Sigmoid colon (tissue), 7 donors: Measurements from ENCODE around the gene CLCN5. TPM values are rescaled to one million over a fixed set of nuclear protein-coding genes. Genes with fewer than 3 reads are reported as not detected.
A peak's percentile ranks its signal among the peaks of the same experiment; 100 is the strongest.

ENCODE experiments used
- DNase-seq: peaks from one replicate; pipeline ENCODE4 v3.0.0-alpha.2; 2019
- H3K27ac ChIP-seq, 4 donors: fragments of 200-600 bp; sonication (generic); one replicate each; pipeline ENCODE4 v1.5.1; 2016 to 2019; ENCODE audit warnings: mild to moderate bottlenecking in 1 of 4
- H3K27me3 ChIP-seq, 3 donors: fragments of 200-600 bp; sonication (generic); one replicate each; pipeline ENCODE4 v1.5.1; 2019; ENCODE audit warnings: mild to moderate bottlenecking in 1 of 3
- H3K36me3 ChIP-seq, 4 donors: fragments of 200-600 bp; sonication (generic); one replicate each; pipeline ENCODE4 v1.5.1; 2016 to 2019
- H3K4me1 ChIP-seq, 4 donors: fragments of 200-600 bp; sonication (generic); one replicate each; pipeline ENCODE4 v1.5.1; 2017 to 2019
- H3K4me3 ChIP-seq, 4 donors: fragments of 200-600 bp; sonication (generic); one replicate each; pipeline ENCODE4 v1.5.1; 2017 to 2019; ENCODE audit warnings: mild to moderate bottlenecking in 2 of 4, moderate library complexity in 1 of 4
- H3K9me3 ChIP-seq, 4 donors: fragments of 200-600 bp in 3 of 4; sonication (generic) in 3 of 4; one replicate each; pipeline versions ENCODE4 v1.5.1 to v1.6.1; 2013 to 2019
- CTCF ChIP-seq, 4 experiments: fragments of 450-650 bp in 3 of 4; fragments of 200-600 bp in 1 of 4; IDR thresholded peaks; one replicate each; pipeline ENCODE4 v1.5.1; 2016 to 2019; ENCODE audit warnings: antibody characterized with exemption in 4 of 4, mild to moderate bottlenecking in 3 of 4, moderate library complexity in 2 of 4
- EP300 ChIP-seq, 4 donors: sonication (generic); formaldehyde crosslinking; IDR thresholded peaks; one replicate each; pipeline ENCODE4 v1.6.1; 2017; ENCODE audit warnings: antibody characterized with exemption in 4 of 4
- POLR2A ChIP-seq, 2 donors: fragments of 450-650 bp; IDR thresholded peaks; one replicate each; pipeline ENCODE4 v1.6.1; 2016; ENCODE audit warnings: antibody characterized with exemption in 2 of 2, mild to moderate bottlenecking in 2 of 2, moderate library complexity in 2 of 2
- POLR2AphosphoS5 ChIP-seq, 4 donors: sonication (generic); formaldehyde crosslinking; IDR thresholded peaks; one replicate each; pipeline ENCODE4 v1.6.1; 2017; ENCODE audit warnings: antibody characterized with exemption in 4 of 4
- whole genome bisulfite sequencing, 2 donors: extraction: QIAGEN DNeasy Blood & Tissue Kit; methylation state at CpG; one replicate each; pipeline ENCODE4 v1.1.7; 2013; 5-methylcytosine and 5-hydroxymethylcytosine counted together
- intact Hi-C: fragments of 100-400 bp; cut with DNase I; formaldehyde crosslinking; loops from one replicate; pipeline ENCODE4 v1.15.1; 2023
- polyA plus RNA-seq, 3 donors: library from polyadenylated mRNA; stranded (reverse); fragments of 200-250 nt; gene quantifications; one replicate each; pipeline ENCODE4 v1.2.3, GENCODE V29; 2013
- total RNA-seq, 4 donors: library from RNA; depleted of rRNA; stranded (reverse); fragments of >200 nt; gene quantifications; one replicate each; pipeline ENCODE4 v1.1.0, GENCODE V29; 2016
- donor health status: healthy with polysubstance abuse.
- donor health status: Bipolar disorder and iron deficiency.
- donor health status: healthy.

The CLCN5 gene
- total and polyA plus RNA-seq, 7 donors, result under 0.01 to 3.0 (median 1.8) TPM

- Histone ChIP-seq H3K27me3 (no peaks in the 10 kb centered on the region), H3K27ac (peak within 1 kb of the TSS; percentile 86 to 87 (median 86)), H3K9me3 (no peaks in the 10 kb centered on the region), H3K4me3 (peak within 1 kb of the TSS; percentile 52 to 67 (median 63)), H3K36me3 (no peaks in the 10 kb centered on the region), H3K4me1 (peaks cover 0 to 27% (median 20%) of the 10 kb centered on the region in 4 donors)
- DNase-seq, result peak; percentile 90
- intact Hi-C loops, result loop anchor here (2.0 to 10.0 kb wide), 2 partner anchors 44 to 594 kb away; partner anchors contain the start of gene CLCN5
- WGBS, 2 donors, result 1% methylated on average over 60 of the region's 60 CpGs
- TF ChIP-seq CTCF (IDR thresholded peaks at IDR 0.05), result peak; percentile 25 to 53 (median 40)
- peak; percentile 10 to 53 (median 23) for TF ChIP-seq POLR2AphosphoS5 (IDR thresholded peaks at IDR 0.05)
- TF ChIP-seq POLR2A (IDR thresholded peaks at IDR 0.05), result peak; percentile 5 to 35
- no peak for TF ChIP-seq EP300 (IDR thresholded peaks at IDR 0.05)
Observed at GRCh38 chrX:49878834-49879655, 43.4 kb upstream of the CLCN5 start, which contains the start of gene USP27X. Gene USP27X, plus strand, starts transcription at chrX:49879484. Its CDS starts 824 bp downstream, at chrX:49880308.

DNA sequence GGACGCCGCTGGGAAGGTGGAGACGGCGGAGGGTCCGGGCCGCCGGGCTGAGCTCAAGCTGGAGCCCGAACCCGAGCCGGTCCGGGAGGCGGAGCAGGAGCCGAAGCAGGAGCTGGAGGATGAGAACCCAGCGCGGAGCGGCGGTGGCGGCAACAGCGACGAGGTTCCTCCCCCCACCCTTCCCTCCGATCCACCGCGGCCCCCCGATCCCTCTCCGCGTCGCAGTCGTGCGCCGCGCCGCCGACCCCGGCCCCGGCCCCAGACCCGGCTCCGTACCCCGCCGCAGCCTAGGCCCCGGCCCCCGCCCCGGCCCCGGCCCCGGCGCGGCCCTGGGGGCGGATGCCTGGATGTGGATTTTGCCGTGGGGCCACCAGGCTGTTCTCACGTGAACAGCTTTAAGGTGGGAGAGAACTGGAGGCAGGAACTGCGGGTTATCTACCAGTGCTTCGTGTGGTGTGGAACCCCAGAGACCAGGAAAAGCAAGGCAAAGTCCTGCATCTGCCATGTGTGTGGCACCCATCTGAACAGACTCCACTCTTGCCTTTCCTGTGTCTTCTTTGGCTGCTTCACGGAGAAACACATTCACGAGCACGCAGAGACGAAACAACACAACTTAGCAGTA, 42.6 kb upstream of the CLCN5 start:
- TF ChIP-seq EP300 (IDR thresholded peaks at IDR 0.05) (no peak), POLR2A (IDR thresholded peaks at IDR 0.05) (no peak), POLR2AphosphoS5 (IDR thresholded peaks at IDR 0.05) (no peak), CTCF (IDR thresholded peaks at IDR 0.05) (no peak)
- no peak for DNase-seq
- no peaks in the 10 kb centered on the region for H3K36me3 ChIP-seq
- H3K4me3 ChIP-seq, result peak overlapping the region; percentile 52 to 67 (median 63)
- intact Hi-C loops, result loop anchor here (2.0 to 10.0 kb wide), 2 partner anchors 43 to 595 kb away; partner anchors contain the start of gene CLCN5
- H3K9me3 ChIP-seq, result no peaks in the 10 kb centered on the region
- H3K4me1 ChIP-seq, result peaks cover 0 to 27% (median 20%) of the 10 kb centered on the region in 4 donors
- peak overlapping the region; percentile 86 to 87 (median 86) for H3K27ac ChIP-seq
- no peaks in the 10 kb centered on the region for H3K27me3 ChIP-seq
- WGBS, 2 donors, result 2 to 3% methylated on average over 55 of the region's 55 CpGs

- no peak for DNase-seq
- intact Hi-C loops, result no loop called here
- Histone ChIP-seq H3K4me3 (no peak overlapping the region), H3K4me1 (peaks cover 0 to 27% (median 20%) of the 10 kb centered on the region in 4 donors), H3K36me3 (no peaks in the 10 kb centered on the region), H3K27me3 (no peaks in the 10 kb centered on the region), H3K27ac (no peak overlapping the region), H3K9me3 (no peaks in the 10 kb centered on the region)
- WGBS, 2 donors, result 95% methylated on average over 12 of the region's 12 CpGs
- TF ChIP-seq EP300 (IDR thresholded peaks at IDR 0.05) (no peak), CTCF (IDR thresholded peaks at IDR 0.05) (no peak), POLR2A (IDR thresholded peaks at IDR 0.05) (no peak), POLR2AphosphoS5 (IDR thresholded peaks at IDR 0.05) (no peak)
Observed at GRCh38 chrX:49880668-49881067, 41.7 kb upstream of the CLCN5 start.

DNA sequence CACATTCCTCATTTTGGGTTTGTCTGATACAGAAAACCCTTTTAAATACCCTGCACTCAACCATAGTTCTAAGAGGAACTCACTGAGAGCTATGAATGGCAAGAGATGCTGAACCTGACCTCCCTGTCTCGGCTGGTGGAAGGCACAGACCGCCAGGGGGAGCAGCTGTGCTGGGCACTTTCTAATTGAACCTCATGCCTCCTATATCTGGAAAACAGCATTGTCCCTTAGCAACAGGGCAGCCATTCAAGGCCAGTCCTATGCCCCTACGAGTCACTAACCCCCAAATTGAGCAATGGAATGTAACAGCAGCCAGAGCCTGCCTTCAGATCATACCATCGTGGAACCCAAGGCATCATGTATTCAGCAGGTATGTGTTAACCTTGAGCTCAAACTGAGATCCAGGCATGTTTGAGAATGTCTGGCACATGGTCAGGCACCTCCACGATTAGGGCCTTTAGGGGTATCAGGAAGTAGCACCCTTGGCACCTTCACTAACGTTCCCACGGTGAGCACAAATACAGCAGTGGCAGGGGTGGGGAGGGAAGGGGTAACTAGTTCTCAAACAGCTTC, 38.0 kb upstream of the CLCN5 start:
- intact Hi-C loops, result no loop called here
- 25 to 45% methylated on average over 7 of the region's 7 CpGs for WGBS, 2 donors
- no peaks in the 10 kb centered on the region for H3K36me3 ChIP-seq
- H3K9me3 ChIP-seq, result no peaks in the 10 kb centered on the region
- no peaks in the 10 kb centered on the region for H3K27me3 ChIP-seq
- no peak overlapping the region for H3K4me3 ChIP-seq
- TF ChIP-seq CTCF (IDR thresholded peaks at IDR 0.05) (peak; percentile 14 to 55 (median 22)), POLR2A (IDR thresholded peaks at IDR 0.05) (no peak)
- H3K4me1 ChIP-seq, result peaks cover 0 to 12% (median 8%) of the 10 kb centered on the region in 4 donors
- no peak overlapping the region for H3K27ac ChIP-seq
- DNase-seq, result no peak
